GM19455 (cell line): Measurements from ENCODE around the gene POLR1G.

Experiments
- ATAC-seq: cut with Tn5 transposase; IDR thresholded peaks from one replicate; pipeline ENCODE4 v1.9.1; 2021; ENCODE audit not compliant: unreplicated experiment

Gene POLR1G

DNA sequence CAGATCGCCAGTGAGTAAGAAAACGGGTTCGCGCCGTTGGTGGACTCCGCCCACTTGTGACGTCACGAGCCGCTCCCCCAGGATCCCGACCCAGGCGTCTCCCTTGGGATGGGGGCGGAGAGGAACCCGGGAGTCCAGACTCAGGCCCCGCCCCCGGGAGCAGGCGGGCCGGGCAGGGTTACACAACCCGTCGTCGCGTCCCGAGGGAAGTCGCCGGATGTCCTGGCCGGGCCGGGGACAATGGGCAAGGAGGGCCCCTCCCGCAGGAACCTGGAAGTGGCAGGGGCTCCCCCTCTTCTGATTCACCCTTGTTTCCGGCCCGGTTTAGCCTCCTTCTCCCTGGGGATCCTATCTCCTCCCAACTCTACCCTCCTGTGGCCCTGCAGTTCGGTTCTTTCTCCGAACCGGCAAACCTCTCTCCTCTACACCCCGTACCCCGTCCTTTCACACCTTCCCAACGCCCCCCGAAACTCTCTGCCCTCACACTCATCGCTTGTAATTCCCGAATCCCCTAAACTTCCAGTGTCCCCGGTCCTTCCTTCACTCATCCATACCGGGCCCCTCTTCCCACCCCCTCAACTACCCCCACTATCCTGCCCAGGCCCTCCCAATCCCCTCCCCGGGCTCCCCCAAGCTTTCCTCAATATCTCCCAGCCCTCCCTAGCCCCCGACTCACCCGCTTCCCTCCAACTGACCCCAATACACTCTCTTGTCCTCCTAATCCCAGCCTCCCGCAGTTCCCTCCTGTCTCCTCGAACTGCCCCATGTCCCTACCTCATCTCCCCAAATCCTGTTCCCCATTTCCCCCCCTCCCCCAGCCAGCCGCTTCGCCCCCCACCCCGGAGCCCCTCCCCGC lies 37.2 kb downstream of the POLR1G start:
- ATAC-seq, result no peak

GRCh38 chr19:45444318-45445041 lies 38.0 kb downstream of the POLR1G start:
- no peak for ATAC-seq

DNA sequence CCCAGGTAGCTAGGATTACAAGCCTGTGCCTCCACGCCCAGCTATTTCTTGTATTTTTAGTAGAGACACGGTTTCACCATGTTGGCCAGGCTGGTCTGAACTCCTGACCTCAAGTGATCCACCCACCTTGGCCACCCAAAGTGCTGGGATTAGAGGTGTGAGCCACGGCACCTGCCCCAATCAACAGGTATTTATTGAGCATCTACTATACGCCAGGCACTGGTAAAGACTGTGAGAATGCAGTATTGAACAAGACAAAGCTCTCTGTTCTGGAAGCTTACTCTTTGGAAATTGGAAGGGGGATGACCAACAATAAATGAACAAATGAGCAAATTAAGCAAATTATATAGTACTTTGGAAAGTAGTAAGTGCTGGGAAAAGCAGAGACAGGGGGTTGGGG lies 38.7 kb downstream of the POLR1G start:
- ATAC-seq, result no peak

- no peak for ATAC-seq
Measured at GRCh38 chr19:45446295-45446694, 39.9 kb downstream of the POLR1G start.

- no peak for ATAC-seq
Measured at GRCh38 chr19:45446944-45447343, 40.5 kb downstream of the POLR1G start.

- no peak for ATAC-seq
Measured at GRCh38 chr19:45448425-45448756, 41.9 kb downstream of the POLR1G start.

DNA sequence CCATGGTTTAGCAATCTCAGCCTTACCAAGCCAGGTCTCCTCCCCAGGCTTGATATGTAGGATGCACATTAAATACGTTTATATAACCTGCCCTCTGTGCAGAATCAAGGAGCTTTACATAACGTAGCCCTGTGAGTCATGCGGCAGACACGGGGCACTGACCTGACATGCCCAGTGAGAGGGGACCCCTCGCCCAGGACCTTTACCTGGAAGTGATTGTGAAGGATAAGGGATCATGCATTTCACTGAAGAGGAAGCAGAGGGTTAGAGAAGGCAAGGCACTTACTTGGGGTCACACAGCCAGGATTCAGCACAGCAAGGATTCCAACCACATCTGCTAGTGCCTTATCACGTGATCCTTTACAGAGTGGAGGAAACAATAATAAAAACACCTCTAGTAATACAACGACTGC lies 42.4 kb downstream of the POLR1G start:
- ATAC-seq, result no peak

GRCh38 chr19:45450012-45450333 lies 43.5 kb downstream of the POLR1G start:
- ATAC-seq, result no peak

DNA sequence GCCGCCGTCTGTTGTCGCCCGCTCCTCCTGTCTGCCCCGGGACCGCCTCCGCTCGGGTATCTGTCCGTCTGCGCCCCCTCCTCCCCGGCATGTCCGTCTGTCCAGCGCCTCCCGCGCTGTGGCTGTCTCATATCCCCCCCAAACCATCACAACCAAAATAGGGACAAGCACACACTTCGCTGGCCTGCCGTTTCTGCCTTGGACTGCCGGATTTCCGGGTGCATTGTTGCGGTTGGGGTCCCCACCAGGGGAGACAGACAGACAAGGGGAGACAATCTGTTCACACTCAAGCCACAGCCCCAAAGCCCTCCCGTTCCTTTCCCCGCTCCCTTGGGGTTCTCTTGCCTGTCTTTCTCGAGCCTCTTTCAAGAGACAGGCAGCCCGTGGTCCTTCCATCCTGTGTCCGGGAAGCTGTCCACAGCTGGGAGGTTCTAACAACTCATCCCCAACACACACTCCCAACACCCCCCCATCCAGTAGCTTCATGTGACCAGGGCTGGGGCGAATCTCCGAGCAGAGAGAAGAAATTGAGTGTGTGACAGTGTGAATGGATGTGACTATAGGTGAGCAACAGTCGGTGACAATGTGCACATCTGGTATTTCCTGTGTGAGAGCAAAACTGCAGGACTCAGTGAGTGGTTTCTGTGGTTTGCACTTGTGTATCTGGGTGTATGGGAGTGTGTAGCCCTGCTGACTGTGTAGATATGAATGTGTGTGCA lies 44.8 kb downstream of the POLR1G start:
- ATAC-seq, result no peak

DNA sequence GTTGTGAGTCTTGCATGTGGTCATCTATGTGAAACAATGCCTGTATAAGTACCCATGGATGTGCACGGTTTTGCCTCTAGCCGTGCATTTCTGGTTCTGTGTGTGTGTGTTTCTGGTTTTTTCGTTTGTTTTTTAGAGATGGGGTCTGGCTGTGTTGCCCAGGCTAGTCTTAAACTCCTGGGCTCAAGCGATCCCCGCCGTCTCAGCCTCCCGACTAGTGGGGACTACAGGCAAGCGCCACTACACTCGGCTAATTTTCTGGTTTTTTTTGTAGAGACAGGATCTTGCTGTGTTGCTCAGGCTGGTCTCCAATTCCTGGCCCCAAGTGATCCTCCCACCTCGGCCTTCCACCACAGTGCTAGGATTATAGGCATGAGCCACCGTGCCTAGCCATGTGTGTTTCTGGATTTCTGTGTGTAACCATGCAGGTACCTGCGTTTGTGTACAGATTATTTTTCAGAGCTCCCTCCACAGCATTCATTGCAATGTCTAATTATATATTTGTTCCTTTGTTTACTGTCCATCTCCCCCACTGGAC lies 45.5 kb downstream of the POLR1G start:
- ATAC-seq, result no peak

DNA sequence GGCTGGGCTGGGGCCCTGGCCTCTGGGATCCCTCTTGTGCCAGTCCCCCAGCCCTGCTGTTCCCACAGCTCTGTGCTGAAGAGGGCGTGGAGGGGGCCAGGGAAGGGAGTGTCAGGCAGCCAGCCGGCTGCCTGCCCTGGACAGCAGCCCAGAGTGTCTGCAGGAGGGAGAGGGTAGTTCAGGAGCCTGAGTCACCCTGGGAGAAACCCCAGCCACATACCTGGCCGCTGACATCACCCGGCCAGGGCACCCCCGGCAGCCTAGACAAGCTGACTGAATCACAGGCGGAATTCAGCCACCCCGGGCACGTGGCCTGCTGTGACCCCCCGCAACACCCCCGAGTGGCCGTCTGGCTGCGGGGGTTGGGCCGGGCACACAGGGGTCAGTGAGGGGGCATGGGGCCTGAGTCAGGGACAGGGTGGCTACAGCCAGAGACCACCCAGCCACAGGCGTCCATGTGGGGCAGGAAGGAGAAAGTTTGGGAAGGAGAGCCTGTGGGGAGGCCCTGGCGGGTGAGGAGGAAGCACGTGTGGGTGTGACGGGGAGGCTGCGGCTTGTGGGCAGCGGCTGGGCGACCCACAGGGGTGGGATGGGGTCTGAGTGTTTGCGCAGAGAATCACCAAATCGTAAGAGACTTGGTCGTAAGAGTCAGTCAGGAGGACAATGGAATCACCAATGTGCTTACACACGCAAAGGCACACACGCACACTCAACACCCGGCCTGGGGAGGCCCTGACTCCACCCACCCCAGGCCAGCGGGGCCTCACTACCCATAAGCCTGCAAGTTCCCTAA lies 49.5 kb downstream of the POLR1G start:
- ATAC-seq, result no peak

GRCh38 chr19:45456500-45456815 lies 50.0 kb downstream of the POLR1G start:
- ATAC-seq, result no peak

DNA sequence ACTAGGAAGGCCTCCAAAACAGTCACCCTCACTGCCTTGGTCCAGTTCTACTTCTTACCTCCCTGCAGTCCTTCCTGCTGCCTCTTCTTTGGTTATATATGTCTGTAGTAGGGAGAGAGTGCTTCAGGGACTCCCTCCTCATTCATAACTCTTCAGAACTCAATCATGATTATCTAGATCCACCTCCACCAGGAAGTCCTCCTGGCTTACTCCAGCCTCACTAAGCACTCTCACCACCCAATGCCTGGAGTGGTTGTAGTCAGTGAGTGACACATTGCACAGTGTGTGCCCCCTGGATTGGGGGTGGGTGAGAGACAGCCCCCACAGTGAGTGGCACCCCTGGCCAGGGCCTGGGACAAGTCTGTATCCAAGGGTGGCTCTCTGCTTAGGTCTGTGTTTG lies 51.3 kb downstream of the POLR1G start:
- no peak for ATAC-seq
